IPS-18c (cell line): ENCODE results near the gene SHC1.
A peak's percentile ranks its signal among the peaks of the same experiment; 100 is the strongest.

Source experiments
- H3K4me3 ChIP-seq: 2 replicates; pipeline ENCODE4 v1.7.0; 2013; ENCODE audit warnings: low read depth, mild to moderate bottlenecking, low read length, moderate library complexity; ENCODE audit not compliant: insufficient read depth
- H3K9me3 ChIP-seq: one replicate; pipeline ENCODE4 v1.6.1; 2013; ENCODE audit warnings: mild to moderate bottlenecking, low read length, moderate library complexity; ENCODE audit not compliant: control insufficient read depth, insufficient read depth

The SHC1 gene

DNA sequence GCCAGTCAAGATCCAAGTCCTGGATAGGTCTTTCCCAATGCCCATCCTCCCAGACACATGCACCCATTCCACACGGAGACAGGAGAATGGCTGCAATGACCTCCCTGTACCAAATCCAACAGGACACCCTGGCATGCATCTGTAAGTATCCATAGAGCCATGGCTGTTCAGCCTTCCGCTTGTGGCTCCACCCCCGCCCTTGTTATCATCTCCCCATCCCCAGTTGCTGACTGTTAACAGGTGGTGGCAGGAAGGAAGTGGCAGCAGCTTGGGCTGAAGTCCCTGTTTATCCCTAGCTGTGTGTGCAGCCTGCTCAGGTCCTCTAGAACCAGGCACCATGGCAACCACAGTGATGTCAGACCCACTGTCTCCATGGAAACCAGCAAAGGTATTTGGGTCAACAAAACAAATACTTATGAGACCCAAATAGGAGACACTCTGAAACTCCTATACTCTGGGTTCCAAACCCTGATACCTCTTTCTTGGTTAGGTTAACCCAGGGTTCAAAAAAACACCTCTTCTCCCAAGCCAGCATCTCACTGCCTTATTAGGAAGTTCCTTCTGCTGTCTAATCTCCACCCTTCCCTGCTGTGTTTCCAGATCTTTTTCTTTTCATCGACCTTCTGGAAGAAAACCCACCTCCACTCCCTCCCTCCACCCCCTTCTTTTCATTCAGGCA is 15.4 kb downstream of the SHC1 start:
- Histone ChIP-seq H3K4me3 (peak overlapping the region; percentile 59), H3K9me3 (no peaks in the 10 kb centered on the region)

- Histone ChIP-seq H3K4me3 (no peak overlapping the region), H3K9me3 (no peaks in the 10 kb centered on the region)
These were observed 16.0 kb downstream of the SHC1 start for GRCh38 chr1:154954541-154954940.

DNA sequence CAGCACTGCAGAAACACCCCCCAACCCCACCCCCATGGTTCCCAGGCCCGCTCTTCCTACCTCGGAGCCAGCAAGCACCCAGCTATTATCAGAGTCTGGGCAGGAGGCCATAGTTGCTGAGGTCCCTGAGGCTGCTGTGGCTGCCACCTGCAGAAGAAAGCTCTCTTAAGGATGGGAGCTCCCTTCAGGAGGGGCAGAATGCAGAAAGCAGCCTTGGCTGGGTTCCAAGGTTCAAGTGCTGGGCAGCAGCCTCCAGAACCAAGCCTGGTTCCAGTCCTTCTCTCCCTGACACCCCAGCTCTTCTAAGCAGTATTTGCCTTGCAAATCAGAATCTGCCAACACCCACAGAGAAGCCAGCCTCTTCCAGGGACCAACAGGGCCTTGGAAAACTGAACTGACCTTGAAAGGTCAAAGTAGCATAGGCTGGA is 16.9 kb downstream of the SHC1 start:
- Histone ChIP-seq H3K9me3 (no peaks in the 10 kb centered on the region), H3K4me3 (no peak overlapping the region)

DNA sequence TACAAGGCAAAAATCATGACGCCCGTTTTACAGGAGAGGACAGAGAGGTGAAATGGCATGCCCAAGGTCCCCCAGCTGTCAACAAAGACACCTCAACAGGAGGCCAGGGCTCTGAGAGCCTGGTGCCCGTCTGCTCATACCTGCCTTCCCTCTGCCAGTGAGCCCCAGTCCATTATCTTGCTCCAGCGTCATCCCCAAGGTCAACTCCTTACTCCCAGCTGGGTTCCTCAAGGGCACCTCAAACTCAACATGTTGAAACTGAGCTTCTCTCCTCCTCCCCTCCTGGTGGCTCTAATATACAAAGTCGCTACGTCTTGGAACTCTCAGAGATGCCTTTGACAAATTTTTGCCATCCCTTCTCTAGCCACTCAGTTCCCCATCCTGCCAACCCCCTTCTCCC is 17.9 kb downstream of the SHC1 start:
- Histone ChIP-seq H3K9me3 (no peaks in the 10 kb centered on the region), H3K4me3 (no peak overlapping the region)

DNA sequence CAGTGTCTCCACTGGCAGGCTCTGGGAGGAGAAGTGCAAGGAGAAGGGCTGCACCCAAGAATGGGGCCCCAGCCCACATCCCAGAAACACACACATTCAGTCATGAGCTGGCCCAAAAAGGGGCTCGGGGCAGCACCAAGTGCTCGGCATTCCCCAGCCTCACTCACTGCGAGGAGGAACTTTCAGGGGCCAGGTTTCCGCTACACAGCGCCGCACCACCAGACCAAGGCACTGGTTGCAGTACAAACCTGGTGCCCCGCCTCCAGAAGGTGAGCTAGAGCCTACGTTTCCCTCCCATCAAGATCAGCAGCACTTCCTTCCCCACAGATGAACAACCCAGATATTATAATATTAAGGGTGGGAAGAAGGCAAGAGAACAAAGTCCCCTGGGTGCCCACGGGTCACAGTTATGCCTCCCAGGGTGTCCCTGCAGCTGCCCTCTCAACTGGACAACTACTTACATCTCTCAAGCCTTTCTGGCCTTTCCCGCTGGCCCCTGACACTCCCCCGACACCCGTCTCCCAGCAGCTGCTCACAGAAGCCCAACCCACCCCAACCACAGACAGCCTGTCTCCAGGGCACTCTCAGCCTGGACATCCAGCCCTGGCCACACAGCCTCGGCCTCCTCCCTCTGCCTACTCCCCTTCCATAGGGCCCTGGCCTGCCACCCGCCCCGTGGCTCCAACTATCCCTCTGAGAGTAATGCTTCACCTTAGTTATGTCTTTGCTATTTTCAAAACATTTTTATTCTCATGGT is 18.5 kb downstream of the SHC1 start:
- no peak overlapping the region for H3K4me3 ChIP-seq
- H3K9me3 ChIP-seq: no peaks in the 10 kb centered on the region

GRCh38 chr1:154948079-154948478 is 22.5 kb downstream of the SHC1 start:
- H3K4me3 ChIP-seq: no peak overlapping the region
- no peaks in the 10 kb centered on the region for H3K9me3 ChIP-seq

DNA sequence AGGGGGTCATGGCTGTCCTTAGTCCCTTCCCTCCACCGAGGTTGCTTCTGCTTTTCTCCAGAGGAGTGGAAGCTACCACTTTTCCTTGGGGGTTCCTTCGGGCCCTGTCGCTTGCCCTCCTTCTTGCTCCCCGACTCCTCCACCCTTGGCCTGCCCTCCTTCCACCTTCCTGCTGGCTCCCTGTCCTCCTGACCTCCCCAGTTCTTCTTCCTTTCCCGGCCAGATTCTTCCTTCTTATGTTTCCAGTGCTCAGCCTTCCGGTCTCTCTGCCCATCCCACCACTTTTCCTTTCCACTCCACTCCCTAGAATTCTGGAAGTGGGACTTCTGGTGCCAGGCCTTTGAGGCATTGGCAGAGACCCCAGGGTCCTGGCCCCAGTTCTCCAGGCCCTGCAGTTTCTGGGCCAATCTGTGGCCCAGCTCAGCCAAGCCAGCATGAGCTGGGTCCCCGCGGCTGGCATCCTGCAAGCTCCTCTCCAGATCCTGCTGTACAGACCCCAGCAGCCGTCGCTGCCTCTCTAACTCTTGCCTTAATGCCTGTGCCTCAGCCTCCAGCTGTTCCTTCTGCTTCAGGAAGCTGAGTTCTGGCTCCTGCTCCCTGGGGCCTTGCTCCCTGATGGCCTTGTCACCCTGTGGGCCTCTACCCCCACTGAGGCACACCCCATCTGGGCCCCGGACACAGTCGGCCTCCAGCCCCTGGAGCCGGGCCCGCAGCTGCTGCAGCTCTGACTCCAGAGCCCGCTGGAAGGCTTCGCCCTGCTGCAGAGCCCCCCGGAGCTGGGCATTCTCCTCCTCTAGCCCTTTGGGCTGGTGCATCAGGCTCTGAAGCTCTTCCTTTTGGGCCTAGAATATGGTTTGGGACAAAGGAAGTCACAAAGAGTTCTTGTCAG is 24.3 kb downstream of the SHC1 start:
- no peak overlapping the region for H3K4me3 ChIP-seq

DNA sequence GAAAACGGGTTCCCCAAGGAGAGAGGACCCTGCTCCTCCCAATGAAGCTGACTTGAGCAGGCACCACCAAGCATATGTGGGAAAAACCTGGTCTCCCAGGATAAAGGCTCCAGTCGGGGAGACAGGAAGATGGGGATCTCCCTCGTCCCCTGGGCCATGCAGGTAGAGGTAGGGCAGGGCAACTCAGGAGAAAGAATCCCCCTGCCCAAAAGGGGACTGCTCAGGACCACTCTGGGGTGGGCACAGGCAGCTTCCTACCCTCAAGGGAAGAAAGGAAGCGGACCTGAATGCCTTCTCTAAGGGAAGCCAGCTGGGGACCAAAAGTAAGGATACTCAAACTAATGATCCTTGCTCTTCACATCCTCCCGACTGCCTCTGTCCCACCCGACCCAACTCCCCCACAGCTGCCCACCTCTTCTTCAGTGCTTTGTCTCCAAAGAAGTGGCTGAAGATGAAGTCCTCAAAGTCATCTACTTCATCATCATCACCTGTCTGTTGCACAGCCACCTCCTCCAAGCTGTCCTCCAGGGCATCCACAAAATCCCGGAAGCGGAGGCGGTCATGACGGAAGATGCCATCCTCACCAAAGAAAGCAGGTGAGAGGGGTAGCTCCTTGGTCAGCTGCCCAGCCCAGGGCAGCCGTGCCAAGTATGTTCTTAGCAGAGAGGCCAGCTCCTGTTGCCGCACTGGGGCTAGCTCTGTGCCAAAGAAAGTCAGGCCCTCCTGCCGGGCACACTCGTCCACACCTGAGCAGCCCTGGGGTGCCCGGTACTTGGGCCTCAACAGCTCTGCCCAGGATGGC is 25.2 kb downstream of the SHC1 start:
- Histone ChIP-seq H3K4me3 (no peak overlapping the region), H3K9me3 (no peaks in the 10 kb centered on the region)

More for the DNA sequence above, 24.3 kb downstream of the SHC1 start:
- no peaks in the 10 kb centered on the region for H3K9me3 ChIP-seq

DNA sequence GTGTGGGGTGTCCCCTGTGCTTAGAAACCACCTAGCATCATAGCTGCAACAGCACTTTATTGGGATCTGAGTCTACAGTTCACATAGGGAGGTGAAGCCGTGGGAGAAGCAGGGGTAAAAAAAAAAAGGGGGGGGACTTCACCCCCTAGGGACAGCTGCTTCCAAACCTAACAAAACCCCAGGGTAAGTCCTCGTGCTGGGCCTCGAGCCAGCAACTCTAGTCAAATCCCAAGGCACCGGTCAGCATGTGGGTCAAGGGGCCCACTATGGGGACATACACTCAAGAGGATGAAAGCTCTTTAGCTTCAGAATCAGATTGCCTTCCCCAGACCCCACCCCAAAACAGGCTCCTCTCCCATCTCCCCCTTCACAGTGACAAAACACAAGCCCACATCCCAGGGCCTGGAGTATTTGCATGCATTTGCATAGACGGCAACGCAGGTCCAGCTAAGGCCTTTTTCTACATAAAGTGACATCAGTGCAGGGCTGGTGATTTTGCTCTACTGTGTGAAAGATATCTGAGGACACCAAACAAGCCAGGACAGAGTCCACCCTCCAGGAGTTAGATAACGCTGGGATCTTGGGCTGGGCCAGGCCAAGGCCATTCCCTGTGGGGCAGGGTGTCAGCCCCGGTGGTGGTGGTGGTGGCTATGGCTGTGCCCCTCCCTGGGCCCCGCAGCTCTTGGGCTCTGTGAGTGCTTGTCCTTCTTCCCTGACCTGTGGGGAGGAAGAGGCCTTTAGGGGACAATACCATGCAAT is 26.0 kb downstream of the SHC1 start:
- no peaks in the 10 kb centered on the region for H3K9me3 ChIP-seq
- H3K4me3 ChIP-seq: no peak overlapping the region

- Histone ChIP-seq H3K4me3 (no peak overlapping the region), H3K9me3 (no peaks in the 10 kb centered on the region)
These were observed 26.7 kb downstream of the SHC1 start for GRCh38 chr1:154943649-154944400.

GRCh38 chr1:154941333-154942013 is 29.1 kb downstream of the SHC1 start:
- no peaks in the 10 kb centered on the region for H3K9me3 ChIP-seq
- no peak overlapping the region for H3K4me3 ChIP-seq

DNA sequence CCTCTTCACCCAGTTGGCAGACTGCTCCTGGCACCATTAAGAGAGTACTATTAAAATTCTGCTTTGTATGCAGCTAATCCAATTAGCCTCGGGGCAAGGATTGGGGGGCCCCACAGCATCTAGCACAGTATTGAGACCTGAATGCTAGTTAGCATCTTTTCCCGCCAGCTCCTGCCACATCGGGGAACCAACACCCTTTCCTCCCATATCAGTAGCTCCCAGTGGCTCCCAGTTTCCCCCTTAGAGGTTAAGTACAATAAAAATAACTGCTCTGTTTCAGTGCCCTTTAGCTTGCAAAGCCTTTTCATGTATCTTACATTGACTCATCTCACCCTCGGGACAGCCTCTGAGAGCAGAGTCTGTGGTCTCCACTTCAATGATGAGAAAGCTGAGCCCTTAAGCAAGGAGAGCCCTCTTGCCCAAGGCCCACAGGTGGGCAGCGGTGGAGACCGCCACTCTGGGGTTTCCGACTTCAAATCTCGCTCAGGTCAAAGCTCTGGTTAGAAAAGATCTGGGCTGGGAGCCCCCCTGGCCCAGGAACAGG is 29.8 kb downstream of the SHC1 start:
- no peaks in the 10 kb centered on the region for H3K9me3 ChIP-seq
- H3K4me3 ChIP-seq: no peak overlapping the region

DNA sequence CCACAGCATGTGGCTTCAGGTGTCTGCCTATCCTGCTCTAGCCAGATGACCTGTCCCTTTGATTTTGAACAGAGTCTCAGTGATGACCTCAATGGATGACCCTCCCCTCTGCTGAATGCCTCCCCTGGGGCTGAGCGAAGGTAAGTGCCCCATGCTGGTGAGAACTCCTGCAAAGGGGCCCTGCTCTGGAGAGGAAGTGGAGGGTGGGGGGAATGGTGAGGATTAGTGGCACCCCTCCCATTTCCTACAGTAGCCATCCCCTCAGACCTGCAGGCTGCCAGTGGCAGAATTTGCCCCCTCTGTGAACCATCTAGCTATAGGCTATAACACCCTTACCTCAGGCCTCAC is 30.4 kb downstream of the SHC1 start:
- no peaks in the 10 kb centered on the region for H3K9me3 ChIP-seq
- H3K4me3 ChIP-seq: no peak overlapping the region

GRCh38 chr1:154938604-154939399 is 31.7 kb downstream of the SHC1 start:
- Histone ChIP-seq H3K9me3 (no peaks in the 10 kb centered on the region), H3K4me3 (no peak overlapping the region)
